GM19193 (cell line): ENCODE results near the gene DLL1.

Experiments used
- POLR2A ChIP-seq: IDR thresholded peaks from 4 replicates; pipeline ENCODE4 v1.6.1; 2011; ENCODE audit not compliant: insufficient read depth, insufficient read length; ENCODE audit errors: extremely low read depth

Gene DLL1

DNA sequence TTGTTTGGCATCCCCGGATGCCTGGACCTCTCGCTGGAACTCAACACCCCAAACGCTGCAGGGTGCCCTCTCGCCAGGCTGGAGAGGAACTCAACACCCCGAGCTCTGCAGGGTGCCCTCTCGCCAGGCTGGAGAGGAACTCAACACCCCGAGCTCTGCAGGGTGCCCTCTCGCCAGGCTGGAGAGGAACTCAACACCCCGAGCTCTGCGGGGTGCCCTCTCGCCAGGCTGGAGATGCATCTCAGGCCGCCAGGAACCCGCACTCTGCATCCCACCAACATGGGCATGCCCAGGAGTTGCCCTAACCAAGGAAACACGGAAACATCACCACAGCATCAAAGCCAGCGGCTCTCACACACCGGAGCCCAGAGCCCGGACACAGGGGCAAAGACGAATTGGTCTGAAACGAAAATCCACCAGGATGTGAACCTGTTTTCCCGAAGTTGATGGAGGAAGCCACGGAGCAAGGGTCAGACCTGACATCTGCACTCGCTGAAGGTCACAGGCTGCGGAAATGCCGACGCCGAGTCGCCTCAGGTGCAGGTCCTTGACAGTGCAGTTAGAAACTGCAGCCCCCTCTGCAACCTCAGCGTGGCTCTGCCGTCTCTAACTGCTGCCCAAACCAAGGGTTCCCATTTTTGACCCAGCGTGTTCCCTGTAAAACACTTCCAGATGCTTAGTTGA is 37.5 kb downstream of the DLL1 start:
- no peak for TF ChIP-seq POLR2A

DNA sequence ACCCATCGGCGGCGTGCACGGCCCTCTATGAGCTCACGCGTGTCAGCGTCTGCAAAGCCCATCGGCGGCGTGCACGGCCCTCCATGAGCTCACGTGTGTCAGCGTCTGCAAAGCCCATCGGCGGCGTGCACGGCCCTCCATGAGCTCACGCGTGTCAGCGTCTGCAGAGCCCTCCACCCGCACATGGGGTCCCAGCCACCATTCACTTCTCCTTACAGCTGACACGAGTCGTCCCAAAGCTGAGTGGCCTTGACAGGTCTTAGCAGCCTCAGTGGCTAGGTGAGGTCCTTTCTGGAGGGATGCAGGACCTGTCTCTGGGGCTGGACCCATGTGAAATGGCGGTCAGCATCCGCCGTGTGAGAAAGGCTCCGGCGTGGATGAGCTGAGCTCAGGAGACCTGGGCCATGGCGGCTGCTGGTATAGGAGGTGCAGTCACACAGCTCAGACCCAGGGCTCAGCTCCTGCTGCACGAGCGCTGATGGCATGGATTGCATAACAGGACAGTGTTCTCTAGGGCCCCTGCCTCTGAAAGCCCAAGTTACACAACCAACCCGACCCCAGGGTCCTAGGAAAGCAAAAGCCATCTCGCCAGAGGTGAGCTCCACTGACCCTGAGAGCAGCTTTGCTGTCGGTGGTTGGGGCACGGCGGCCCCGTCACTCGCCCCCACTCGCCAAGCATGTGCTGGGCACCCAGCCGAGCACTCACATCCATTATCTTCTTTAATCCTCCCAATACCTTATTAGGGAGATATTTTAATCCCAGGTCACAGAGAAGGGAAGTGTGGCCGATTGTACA is 38.9 kb downstream of the DLL1 start:
- TF ChIP-seq POLR2A = no peak

GRCh38 chr6:170250981-170251775 is 39.7 kb downstream of the DLL1 start:
- TF ChIP-seq POLR2A = no peak

DNA sequence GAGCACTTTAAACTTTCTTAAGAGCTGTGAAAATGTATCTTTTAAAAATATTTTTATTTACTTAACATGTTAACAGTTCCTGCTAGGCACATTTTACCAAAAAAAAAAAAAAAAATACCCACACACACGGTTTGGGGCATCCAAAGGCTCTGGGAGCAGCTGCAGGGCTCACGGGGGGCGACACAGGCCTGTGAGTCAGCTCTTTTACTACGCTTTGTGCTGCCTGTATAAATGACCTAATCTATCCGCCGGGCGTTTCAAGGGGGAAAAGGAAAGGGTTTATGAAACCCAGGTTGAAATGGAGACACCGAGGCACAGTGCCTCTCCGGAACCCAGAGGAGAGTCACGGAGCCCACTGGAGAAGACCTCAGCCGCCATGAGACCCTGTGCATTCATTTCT is 40.4 kb downstream of the DLL1 start:
- TF ChIP-seq POLR2A = no peak

- no peak for TF ChIP-seq POLR2A
Observed at GRCh38 chr6:170249817-170250216, 41.1 kb downstream of the DLL1 start.

DNA sequence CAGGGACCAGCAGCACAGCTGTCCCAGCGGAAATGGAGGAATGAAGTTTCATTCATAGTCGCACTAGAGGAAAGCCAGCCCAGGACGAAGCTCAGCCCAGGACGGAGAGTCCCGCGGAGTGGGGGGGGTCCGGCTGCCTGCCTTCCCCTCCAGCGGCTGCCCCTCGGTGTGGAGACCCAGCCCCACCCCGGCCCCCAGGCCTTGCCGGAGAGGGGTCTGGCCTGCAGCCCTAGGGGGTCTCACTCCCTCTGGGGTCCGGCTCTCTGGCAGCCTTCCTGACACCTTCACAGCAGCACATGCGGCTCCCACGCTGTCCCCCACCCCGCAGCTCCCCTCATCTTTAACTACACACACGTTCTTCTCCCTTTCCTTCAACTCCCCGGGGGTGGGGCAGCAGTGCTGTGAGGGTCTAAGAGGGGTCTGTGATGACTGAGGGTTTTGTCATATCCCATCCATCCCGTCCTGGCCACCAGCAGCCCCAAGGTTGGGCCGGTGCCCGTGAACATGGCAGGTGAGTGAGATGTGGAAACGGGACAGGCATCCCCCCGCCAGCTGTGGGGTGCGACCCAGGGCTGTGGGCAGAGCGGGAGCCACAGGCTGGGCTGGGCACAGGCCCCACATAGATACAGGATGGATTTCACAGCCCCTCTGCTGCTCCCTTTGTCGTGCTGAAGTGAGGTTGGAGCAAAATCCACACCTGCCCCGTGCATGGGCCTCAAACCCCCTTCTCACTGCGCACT is 41.8 kb downstream of the DLL1 start:
- no peak for TF ChIP-seq POLR2A

DNA sequence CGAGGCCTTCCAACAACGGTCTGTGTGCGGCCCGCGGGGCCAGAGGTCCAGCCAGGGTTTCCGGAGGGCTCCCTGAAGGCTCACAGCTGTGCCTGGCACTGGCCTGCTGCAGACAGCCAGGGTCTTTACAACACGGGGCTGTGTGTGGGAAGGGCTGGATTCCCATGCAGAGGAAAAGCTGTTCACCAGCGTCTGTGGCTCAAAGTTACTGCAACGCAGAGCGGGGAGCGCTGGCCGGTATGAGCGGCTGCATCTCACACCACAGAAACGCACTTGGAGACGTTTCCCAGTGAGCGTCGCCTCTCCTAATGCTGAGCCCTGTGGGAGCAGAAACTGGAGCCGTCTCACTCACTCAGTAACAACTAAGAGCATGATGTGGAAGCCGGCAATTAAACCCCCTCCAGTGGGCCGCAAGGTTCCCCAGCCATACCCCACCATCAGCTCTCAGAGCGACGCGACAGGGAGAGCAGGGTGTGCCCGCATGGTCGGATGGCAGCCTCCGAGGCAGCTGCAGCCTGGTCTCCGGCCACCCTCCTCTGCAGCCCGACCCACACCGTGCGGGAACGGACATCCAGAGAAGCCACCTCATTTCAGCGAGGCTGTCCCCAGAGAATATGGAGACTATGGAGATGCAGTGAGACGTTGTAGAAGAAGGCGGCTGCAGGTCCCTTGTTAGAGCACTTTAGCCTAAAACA is 42.6 kb downstream of the DLL1 start:
- TF ChIP-seq POLR2A = no peak

DNA sequence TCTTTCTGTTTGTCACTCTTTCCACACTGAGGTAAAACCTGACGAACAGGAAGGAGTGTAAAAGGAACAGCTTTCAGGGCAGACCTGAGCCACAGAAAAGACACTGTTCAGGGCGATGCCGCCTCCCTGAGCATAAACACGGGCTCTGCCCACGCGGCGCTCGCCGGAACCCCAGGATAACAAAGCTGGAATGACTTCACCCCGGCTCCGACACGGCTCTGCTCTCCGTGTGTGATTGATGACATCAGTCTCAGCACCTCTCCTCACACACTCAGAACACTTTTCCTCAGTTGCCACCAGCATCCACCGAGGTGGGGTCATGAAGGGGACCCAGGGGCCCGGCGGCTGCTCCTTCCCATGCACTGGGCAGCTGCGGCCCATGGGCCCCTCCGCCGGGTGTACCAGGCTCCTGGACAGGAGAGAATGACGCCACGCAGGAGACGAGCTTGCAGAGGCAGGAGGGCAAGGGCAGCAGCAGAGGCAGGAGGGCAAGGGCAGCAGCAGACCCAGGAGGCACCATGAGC is 43.6 kb downstream of the DLL1 start:
- TF ChIP-seq POLR2A = no peak

GRCh38 chr6:170245475-170245992 is 45.3 kb downstream of the DLL1 start:
- TF ChIP-seq POLR2A = no peak

DNA sequence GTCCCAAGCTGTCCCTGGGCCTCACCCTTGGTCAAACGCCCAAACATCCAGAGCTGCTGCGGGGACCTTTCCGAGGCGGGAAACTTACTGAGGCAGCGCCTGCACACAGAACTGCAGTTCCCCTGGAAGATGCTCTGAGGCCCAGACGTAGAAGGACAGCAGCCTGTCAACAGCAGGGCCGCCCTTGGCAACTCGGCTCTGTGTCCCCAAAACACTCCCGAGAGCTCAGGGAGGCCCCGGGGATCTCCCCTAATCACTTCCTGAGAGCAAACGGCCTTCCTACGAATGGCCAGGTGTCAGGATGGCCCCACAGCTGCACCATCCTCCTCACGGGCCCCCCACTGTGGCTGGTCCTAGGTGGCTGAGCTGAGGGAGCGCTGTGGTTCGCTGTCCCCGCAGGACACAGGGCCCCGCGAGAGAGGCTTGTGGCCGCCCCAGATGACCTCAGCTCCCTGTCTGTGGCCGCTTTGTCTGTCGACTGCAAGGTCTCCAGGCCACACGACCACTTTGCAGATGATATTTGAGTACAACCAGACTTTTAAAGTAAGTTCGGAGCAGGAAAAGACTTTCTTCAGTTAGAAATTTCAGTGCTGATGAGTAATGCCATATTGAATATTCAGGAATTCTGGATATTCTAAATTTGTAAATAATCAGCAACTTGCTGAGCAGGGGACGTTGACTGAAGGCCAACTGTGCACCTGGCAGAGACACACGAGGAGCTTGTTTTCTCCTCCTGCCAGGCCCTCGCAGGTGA is 46.0 kb downstream of the DLL1 start:
- no peak for TF ChIP-seq POLR2A

GRCh38 chr6:170243791-170244291 is 47.0 kb downstream of the DLL1 start:
- TF ChIP-seq POLR2A = no peak

- TF ChIP-seq POLR2A = no peak
Observed at GRCh38 chr6:170243386-170243785, 47.5 kb downstream of the DLL1 start.
